Heart left ventricle (tissue), 13 donors: ENCODE data around the gene SH3BP2.

Source experiments
- CTCF ChIP-seq, 12 donors: fragments of 200-600 bp; sonication (generic) in 4 of 12; IDR thresholded peaks; one replicate each; pipeline versions ENCODE4 v1.5.0 to v1.8.0; 2018 to 2022; ENCODE audit warnings: antibody characterized with exemption in 12 of 12, mild to moderate bottlenecking in 5 of 12
- POLR2A ChIP-seq, 2 donors: fragments of 450-650 bp; IDR thresholded peaks; one replicate each; pipeline ENCODE4 v1.6.1; 2017; ENCODE audit warnings: antibody characterized with exemption in 2 of 2, mild to moderate bottlenecking in 2 of 2, moderate library complexity in 2 of 2
- donor health status: ischemic (EF 13 %, LVEDD 7.1; RV severe dilation, severe dysfunction).
- donor health status: DM: no; HTN: yes; CAD: no.
- donor health status: DM: no; HTN: no; CAD: no.
- donor health status: ischemic (EF 25% LVEDD 6.9; RV normal size, moderate dysfunction).
- donor health status: ischemic (EF 25% LVEDD 5.7; RV mildly dilated, moderate dysfunction).
- donor health status: ischemic (EF 35%, LVEDD 5.7; RV mildly dilated, moderate dysfunction).
- donor health status: nonischemic (EF 11% LVEDD 7.7; RV severe dilation, severe dysfunction).
- donor health status: DM: yes; HTN: yes; CAD: no.
- donor health status: PGD.
- donor health status: ischemic (EF 29% LVEDD 5.4; RV normal size, mild dysfunction).
- donor health status: nonischemic (EF 23%, LVEDD 6.1; RV moderate dilation, normal function).

DNA sequence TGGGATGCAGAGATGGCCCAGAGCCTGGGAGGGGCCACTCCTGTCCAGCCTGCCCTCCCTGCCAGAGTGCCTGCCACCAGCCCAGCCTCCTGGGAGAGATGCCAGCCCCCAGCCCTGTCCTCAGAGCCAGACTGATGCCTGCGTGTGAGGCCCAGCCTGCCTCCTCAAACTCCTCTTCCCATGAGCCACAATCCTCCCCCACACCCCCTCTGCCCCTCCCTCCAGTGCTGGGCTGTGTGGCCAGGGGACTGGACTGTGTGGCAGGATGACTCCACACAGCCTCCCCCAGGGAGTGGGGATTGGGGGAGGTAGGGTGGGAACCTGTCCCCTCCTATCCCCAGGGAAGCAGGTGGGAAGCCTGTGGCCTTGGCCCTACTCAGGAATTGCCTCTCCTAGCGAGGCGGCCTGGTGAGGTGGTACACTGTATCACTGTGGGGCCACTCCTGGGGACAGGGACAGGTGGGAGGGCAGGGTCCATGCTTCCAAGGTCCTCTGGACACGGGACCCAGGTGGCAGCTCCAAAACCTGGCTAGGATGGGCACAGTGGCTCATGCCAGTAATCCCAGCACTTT is 4.3 kb upstream of the SH3BP2 start:
- TF ChIP-seq POLR2A (IDR thresholded peaks at IDR 0.05) (no peak), CTCF (IDR thresholded peaks at IDR 0.05) (no peak)
